Left lobe of liver (tissue), 2 donors: ENCODE data around the gene MESD. TPM values are rescaled to one million over a fixed set of nuclear protein-coding genes. Genes with fewer than 3 reads are reported as not detected.

Experiments
- ATAC-seq: fragments of 200-7000 bp; cut with Tn5 transposase; one replicate; pipeline ENCODE4 v1.9.1; 2020; ENCODE audit warnings: mild to moderate bottlenecking, moderate library complexity
- DNase-seq: peaks from one replicate; pipeline ENCODE4 v3.0.0-alpha.2; 2020; ENCODE audit warnings: low spot score
- total RNA-seq: library from RNA; stranded (reverse); gene quantifications from one replicate; pipeline ENCODE4 v1.2.1, GENCODE V29; 2021
- donor health status: DM: no; HTN: no; CAD: no; lungs with moderate emphysema.
- donor health status: DM: no; HTN: yes; CAD: no.

Gene MESD
- total RNA-seq, 1 donor from 2014 or later = 16.6 TPM

DNA sequence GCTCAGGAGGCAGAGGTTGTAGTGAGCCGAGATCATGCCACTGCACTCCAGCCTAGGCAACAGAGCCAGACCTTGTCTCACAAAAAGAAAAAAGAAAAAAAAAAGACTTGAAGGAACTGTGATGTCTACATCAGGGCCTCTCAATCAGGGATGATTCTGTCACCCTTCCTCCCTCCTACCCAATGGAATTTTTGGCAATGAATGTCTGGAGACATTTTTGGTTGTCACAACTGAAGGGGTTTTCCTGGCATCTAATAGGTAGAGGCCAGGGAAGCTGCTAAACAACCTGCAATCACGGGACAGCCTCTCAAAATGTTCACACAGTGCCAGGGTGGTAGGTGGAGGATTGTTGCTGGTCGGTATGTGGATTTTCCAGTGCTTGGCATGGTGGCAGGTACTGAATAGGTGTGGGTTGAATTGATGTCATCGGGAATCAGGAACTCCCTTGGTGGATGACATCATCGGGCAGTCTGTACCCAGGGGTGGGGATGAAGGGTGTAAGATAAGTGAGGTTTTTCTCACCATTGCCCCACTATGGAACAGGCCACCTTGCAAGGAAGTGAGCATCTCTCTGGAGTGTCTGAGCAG is 71.3 kb downstream of the MESD start:
- ATAC-seq (no peak), DNase-seq (no peak)

- no peak for ATAC-seq
- no peak for DNase-seq
Measured at GRCh38 chr15:80916056-80916455, 73.6 kb downstream of the MESD start.

DNA sequence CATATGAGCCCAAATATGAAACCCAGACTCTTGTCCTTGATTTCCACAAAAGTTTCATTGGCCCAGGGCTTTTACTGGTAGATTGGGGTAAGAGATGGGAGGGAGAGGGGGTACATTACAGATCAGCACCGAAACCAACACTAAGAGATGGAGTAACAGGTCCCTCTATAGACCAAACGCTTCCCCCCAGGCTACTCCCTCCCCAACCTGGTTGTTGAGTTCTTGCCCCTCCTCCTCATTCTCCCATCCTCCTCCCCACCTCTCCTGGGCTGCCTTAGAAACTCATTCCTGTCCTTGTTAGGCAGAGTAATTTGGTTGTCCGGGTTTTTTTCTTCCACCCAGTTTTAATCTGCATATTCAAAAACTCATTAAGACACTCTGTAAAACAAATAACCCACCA is 74.1 kb downstream of the MESD start:
- DNase-seq (no peak), ATAC-seq (no peak)

DNA sequence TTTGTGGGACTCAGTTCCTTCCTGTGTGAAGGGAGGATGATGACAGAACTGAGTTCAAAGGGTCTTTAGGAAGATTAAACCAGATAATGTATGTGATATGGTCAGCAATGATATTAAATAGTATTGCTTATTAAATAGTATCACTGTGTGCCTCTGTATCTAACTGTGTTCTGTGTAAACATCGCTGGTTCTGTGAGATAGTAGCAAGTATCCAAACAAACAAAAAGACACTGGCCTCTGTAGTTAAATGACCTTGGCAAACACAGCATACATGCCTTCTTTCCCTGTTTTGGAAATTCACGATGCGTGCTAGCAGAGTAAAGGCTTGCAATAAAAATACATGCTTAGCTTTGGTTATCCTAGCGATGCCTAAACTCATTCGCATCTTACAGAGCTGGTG is 76.1 kb downstream of the MESD start:
- ATAC-seq (no peak), DNase-seq (no peak)

DNA sequence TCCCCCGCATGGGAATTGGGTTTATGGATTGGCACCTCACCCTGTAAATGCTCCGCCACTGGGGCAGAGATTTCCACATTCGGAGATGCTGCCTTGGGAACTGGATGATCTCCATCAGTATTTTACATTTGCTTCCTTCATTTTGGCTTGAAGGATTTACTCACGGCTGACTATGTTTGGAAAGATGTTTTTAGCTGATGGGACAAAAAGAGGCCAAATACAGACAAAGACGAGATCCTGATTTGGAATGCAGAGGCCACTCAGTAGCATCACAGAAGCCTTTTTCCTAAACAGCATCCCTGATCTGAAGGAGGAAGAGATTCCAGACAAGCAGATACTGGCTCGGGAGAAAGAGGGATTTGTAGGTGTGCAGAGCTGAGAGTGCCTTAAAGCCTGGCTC is 76.9 kb downstream of the MESD start:
- no peak for DNase-seq

DNA sequence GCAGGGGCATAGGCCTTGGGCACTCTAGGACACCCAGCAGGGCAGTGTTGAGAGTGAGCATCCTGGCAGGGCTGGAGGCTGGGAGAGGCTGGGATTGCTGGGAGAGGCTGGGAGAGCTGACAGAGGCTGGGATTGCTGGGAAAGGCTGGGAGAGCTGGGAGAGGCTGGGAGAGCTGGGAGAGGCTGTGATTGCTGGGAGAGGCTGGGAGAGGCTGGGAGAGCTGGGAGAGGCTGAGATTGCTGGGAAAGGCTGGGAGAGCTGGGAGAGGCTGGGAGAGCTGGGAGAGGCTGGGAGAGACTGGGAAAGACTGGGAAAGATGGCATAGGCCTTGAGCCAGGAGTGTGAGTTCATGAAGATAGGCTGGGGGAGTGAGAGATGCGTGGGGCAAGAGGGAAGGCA is 77.8 kb downstream of the MESD start:
- ATAC-seq (no peak), DNase-seq (no peak)

More for the DNA sequence above, 76.9 kb downstream of the MESD start:
- ATAC-seq = no peak

DNA sequence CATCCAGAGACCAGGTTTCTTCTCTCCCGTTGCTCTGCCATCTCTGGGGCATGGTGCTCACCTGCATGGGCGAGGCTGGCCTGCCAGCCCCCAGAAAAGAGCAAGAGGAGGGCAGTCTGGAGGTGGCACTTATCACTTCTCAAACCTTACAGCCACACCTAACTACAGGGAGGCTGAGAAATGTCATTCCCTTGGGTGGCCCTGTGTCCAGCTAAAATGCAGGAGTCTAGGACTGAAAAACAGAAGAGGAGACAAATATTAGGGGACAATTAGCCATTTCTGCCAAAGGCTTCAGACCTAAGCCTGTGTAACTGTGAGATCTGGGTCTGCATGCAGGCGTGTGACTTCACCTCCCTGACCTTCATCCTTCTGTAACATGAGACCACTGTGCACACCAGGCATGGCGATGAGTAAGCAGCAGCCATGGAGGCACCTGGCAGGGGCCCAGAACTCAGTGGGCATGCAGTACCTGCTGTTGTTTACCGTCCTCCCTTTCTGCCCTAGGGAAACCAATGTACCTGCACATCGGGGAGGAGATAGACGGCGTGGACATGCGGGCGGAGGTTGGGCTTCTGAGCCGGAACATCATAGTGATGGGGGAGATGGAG is 83.4 kb downstream of the MESD start:
- no peak for DNase-seq

GRCh38 chr15:80904998-80905397 is 84.6 kb downstream of the MESD start:
- peak; percentile 76 for ATAC-seq
- no peak for DNase-seq

More for the DNA sequence above, 83.4 kb downstream of the MESD start:
- ATAC-seq = no peak

DNA sequence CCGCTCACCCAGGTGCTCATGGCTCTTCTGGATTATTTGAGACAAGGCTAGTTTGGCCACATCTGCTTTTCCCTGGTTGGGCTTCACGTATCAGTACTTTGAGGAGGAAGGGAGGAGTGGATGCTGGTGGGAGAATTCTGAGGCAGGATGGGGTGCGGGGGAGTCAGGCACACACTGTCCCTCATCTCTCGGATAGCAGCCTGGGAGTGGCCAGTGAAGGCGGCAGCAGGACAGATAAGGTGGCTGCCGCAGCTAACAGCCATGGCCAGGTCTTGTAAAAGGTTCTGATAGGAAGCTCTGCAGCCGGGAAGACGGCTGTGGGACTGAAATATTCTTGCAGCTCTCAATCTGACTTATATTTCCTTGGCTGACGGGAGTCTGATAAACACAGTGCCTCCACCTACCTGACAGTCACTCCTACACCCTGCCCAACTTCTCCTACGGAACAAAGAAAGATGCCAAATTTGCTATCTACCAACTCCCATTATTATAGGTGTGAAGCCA is 87.3 kb downstream of the MESD start:
- DNase-seq = no peak
- peak; percentile 28 for ATAC-seq

- no peak for ATAC-seq
- no peak for DNase-seq
Measured at GRCh38 chr15:80898040-80898439, 91.6 kb downstream of the MESD start.

Other genes with a start within 250 kb of the MESD start
- 0.50 TPM for gene CEMIP, start 210.4 kb downstream of the MESD start, total RNA-seq
- gene TLNRD1, start 11.1 kb upstream of the MESD start, total RNA-seq = 4.2 TPM
- 0.25 TPM for gene CFAP161, start 144.5 kb upstream of the MESD start, total RNA-seq
- gene IL16, start 207.1 kb upstream of the MESD start, total RNA-seq = 2.1 TPM